ENCODE measurements around the gene TIE1.

TIE1 gene

DNA sequence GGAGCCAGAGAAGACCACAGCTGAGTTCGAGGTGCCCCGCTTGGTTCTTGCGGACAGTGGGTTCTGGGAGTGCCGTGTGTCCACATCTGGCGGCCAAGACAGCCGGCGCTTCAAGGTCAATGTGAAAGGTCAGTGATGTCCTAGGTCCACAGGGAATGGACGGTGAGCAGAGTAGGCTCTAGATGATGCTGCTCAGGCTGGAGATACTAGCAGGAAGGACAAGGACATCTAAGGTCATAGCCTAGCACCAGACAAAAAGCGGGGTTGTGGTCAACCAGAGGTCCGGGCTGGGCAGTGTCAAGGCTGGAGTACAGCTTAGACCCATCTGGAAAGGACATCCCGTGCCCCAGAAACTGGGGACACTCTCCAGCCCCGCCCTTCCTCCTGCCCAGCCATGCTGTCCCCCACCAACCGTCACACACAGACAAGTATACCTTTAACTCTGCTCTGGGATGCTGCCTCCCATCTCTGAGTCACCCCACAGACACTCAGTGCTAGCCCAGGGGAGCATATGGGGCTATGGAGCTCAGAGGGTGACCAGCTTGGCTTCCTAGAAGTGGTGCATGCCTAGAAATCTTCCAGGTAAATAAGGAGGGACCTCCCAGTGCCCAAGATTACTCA is 8.7 kb downstream of the TIE1 start:
- Histone ChIP-seq H3K4me1 (ENCODE audit: control insufficient read depth in 2 of 2, insufficient read depth in 2 of 2, low read length in 2 of 2) (peaks cover 4 to 6% of the 10 kb centered on the region in 2 donors), H3K27ac (ENCODE audit: low read depth in 2 of 2, low read length in 2 of 2) (no peak overlapping the region), H3K4me3 (ENCODE audit: low read length in 2 of 2) (no peak overlapping the region), H3K36me3 (ENCODE audit: control insufficient read depth in 2 of 2, insufficient read depth in 2 of 2, low read length in 2 of 2) (no peaks in the 10 kb centered on the region), H3K9ac (ENCODE audit: low read depth in 1 of 2, low read length in 2 of 2) (no peak overlapping the region), H3K9me3 (ENCODE audit: control insufficient read depth in 2 of 2, low read length in 2 of 2) (no peaks in the 10 kb centered on the region), H3K27me3 (ENCODE audit: control insufficient read depth in 2 of 2, insufficient read depth in 2 of 2, low read length in 2 of 2) (no peaks in the 10 kb centered on the region)

GRCh38 chr1:43311521-43311920 is 10.7 kb downstream of the TIE1 start:
- Histone ChIP-seq H3K27me3 (ENCODE audit: control insufficient read depth in 2 of 2, insufficient read depth in 2 of 2, low read length in 2 of 2) (no peaks in the 10 kb centered on the region), H3K36me3 (ENCODE audit: control insufficient read depth in 2 of 2, insufficient read depth in 2 of 2, low read length in 2 of 2) (no peaks in the 10 kb centered on the region), H3K9ac (ENCODE audit: low read depth in 1 of 2, low read length in 2 of 2) (no peak overlapping the region), H3K4me3 (ENCODE audit: low read length in 2 of 2) (no peak overlapping the region), H3K9me3 (ENCODE audit: control insufficient read depth in 2 of 2, low read length in 2 of 2) (no peaks in the 10 kb centered on the region), H3K27ac (ENCODE audit: low read depth in 2 of 2, low read length in 2 of 2) (no peak overlapping the region), H3K4me1 (ENCODE audit: control insufficient read depth in 2 of 2, insufficient read depth in 2 of 2, low read length in 2 of 2) (peaks cover 3 to 4% of the 10 kb centered on the region in 2 donors)

GRCh38 chr1:43312212-43312623 is 11.4 kb downstream of the TIE1 start:
- Histone ChIP-seq H3K4me1 (ENCODE audit: control insufficient read depth in 2 of 2, insufficient read depth in 2 of 2, low read length in 2 of 2) (peaks cover 3 to 4% of the 10 kb centered on the region in 2 donors), H3K9ac (ENCODE audit: low read depth in 1 of 2, low read length in 2 of 2) (no peak overlapping the region), H3K27ac (ENCODE audit: low read depth in 2 of 2, low read length in 2 of 2) (no peak overlapping the region), H3K36me3 (ENCODE audit: control insufficient read depth in 2 of 2, insufficient read depth in 2 of 2, low read length in 2 of 2) (no peaks in the 10 kb centered on the region), H3K9me3 (ENCODE audit: control insufficient read depth in 2 of 2, low read length in 2 of 2) (no peaks in the 10 kb centered on the region), H3K4me3 (ENCODE audit: low read length in 2 of 2) (no peak overlapping the region), H3K27me3 (ENCODE audit: control insufficient read depth in 2 of 2, insufficient read depth in 2 of 2, low read length in 2 of 2) (no peaks in the 10 kb centered on the region)

GRCh38 chr1:43312663-43313515 is 12.1 kb downstream of the TIE1 start:
- Histone ChIP-seq H3K9ac (ENCODE audit: low read depth in 1 of 2, low read length in 2 of 2) (no peak overlapping the region), H3K4me1 (ENCODE audit: control insufficient read depth in 2 of 2, insufficient read depth in 2 of 2, low read length in 2 of 2) (peaks cover 3 to 4% of the 10 kb centered on the region in 2 donors), H3K4me3 (ENCODE audit: low read length in 2 of 2) (no peak overlapping the region), H3K9me3 (ENCODE audit: control insufficient read depth in 2 of 2, low read length in 2 of 2) (no peaks in the 10 kb centered on the region), H3K27ac (ENCODE audit: low read depth in 2 of 2, low read length in 2 of 2) (no peak overlapping the region), H3K36me3 (ENCODE audit: control insufficient read depth in 2 of 2, insufficient read depth in 2 of 2, low read length in 2 of 2) (no peaks in the 10 kb centered on the region), H3K27me3 (ENCODE audit: control insufficient read depth in 2 of 2, insufficient read depth in 2 of 2, low read length in 2 of 2) (no peaks in the 10 kb centered on the region)

DNA sequence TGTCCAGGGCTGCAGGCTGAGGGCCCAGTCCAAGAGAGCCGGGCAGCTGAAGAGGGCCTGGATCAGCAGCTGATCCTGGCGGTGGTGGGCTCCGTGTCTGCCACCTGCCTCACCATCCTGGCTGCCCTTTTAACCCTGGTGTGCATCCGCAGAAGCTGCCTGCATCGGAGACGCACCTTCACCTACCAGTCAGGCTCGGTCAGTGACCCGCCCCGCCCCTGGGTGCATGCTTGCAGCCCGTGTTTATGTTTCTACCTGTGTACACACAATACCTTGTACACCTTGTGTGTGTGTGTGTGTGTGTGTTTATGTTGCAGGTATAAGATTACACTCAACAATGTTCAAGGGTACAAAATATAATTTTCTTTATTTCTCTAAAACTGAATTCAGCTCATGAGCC is 13.0 kb downstream of the TIE1 start:
- Histone ChIP-seq H3K27me3 (ENCODE audit: control insufficient read depth in 2 of 2, insufficient read depth in 2 of 2, low read length in 2 of 2) (no peaks in the 10 kb centered on the region), H3K9me3 (ENCODE audit: control insufficient read depth in 2 of 2, low read length in 2 of 2) (no peaks in the 10 kb centered on the region), H3K27ac (ENCODE audit: low read depth in 2 of 2, low read length in 2 of 2) (no peak overlapping the region), H3K9ac (ENCODE audit: low read depth in 1 of 2, low read length in 2 of 2) (no peak overlapping the region), H3K36me3 (ENCODE audit: control insufficient read depth in 2 of 2, insufficient read depth in 2 of 2, low read length in 2 of 2) (no peaks in the 10 kb centered on the region), H3K4me3 (ENCODE audit: low read length in 2 of 2) (no peak overlapping the region), H3K4me1 (ENCODE audit: control insufficient read depth in 2 of 2, insufficient read depth in 2 of 2, low read length in 2 of 2) (peaks cover 3 to 4% of the 10 kb centered on the region in 2 donors)

- Histone ChIP-seq H3K9me3 (ENCODE audit: control insufficient read depth in 2 of 2, low read length in 2 of 2) (no peaks in the 10 kb centered on the region), H3K4me1 (ENCODE audit: control insufficient read depth in 2 of 2, insufficient read depth in 2 of 2, low read length in 2 of 2) (peaks cover 3 to 4% of the 10 kb centered on the region in 2 donors), H3K27ac (ENCODE audit: low read depth in 2 of 2, low read length in 2 of 2) (no peak overlapping the region), H3K27me3 (ENCODE audit: control insufficient read depth in 2 of 2, insufficient read depth in 2 of 2, low read length in 2 of 2) (no peaks in the 10 kb centered on the region), H3K36me3 (ENCODE audit: control insufficient read depth in 2 of 2, insufficient read depth in 2 of 2, low read length in 2 of 2) (no peaks in the 10 kb centered on the region), H3K9ac (ENCODE audit: low read depth in 1 of 2, low read length in 2 of 2) (no peak overlapping the region), H3K4me3 (ENCODE audit: low read length in 2 of 2) (no peak overlapping the region)
Observed at GRCh38 chr1:43314233-43314632, 13.5 kb downstream of the TIE1 start.

GRCh38 chr1:43315481-43315880 is 14.7 kb downstream of the TIE1 start:
- no peak overlapping the region for H3K9ac ChIP-seq (ENCODE audit: low read depth in 1 of 2, low read length in 2 of 2)
- H3K36me3 ChIP-seq (ENCODE audit: control insufficient read depth in 2 of 2, insufficient read depth in 2 of 2, low read length in 2 of 2): no peaks in the 10 kb centered on the region
- no peaks in the 10 kb centered on the region for H3K27me3 ChIP-seq (ENCODE audit: control insufficient read depth in 2 of 2, insufficient read depth in 2 of 2, low read length in 2 of 2)
- no peak overlapping the region for H3K4me3 ChIP-seq (ENCODE audit: low read length in 2 of 2)
- H3K27ac ChIP-seq (ENCODE audit: low read depth in 2 of 2, low read length in 2 of 2): no peak overlapping the region
- peaks cover 3 to 4% of the 10 kb centered on the region in 2 donors for H3K4me1 ChIP-seq (ENCODE audit: control insufficient read depth in 2 of 2, insufficient read depth in 2 of 2, low read length in 2 of 2)
- H3K9me3 ChIP-seq (ENCODE audit: control insufficient read depth in 2 of 2, low read length in 2 of 2): no peaks in the 10 kb centered on the region

- Histone ChIP-seq H3K27ac (ENCODE audit: low read depth in 2 of 2, low read length in 2 of 2) (no peak overlapping the region), H3K27me3 (ENCODE audit: control insufficient read depth in 2 of 2, insufficient read depth in 2 of 2, low read length in 2 of 2) (no peaks in the 10 kb centered on the region), H3K36me3 (ENCODE audit: control insufficient read depth in 2 of 2, insufficient read depth in 2 of 2, low read length in 2 of 2) (no peaks in the 10 kb centered on the region), H3K9me3 (ENCODE audit: control insufficient read depth in 2 of 2, low read length in 2 of 2) (no peaks in the 10 kb centered on the region), H3K4me3 (ENCODE audit: low read length in 2 of 2) (no peak overlapping the region), H3K9ac (ENCODE audit: low read depth in 1 of 2, low read length in 2 of 2) (no peak overlapping the region), H3K4me1 (ENCODE audit: control insufficient read depth in 2 of 2, insufficient read depth in 2 of 2, low read length in 2 of 2) (peaks cover 3 to 4% of the 10 kb centered on the region in 2 donors)
Observed at GRCh38 chr1:43315963-43316737, 15.4 kb downstream of the TIE1 start.

DNA sequence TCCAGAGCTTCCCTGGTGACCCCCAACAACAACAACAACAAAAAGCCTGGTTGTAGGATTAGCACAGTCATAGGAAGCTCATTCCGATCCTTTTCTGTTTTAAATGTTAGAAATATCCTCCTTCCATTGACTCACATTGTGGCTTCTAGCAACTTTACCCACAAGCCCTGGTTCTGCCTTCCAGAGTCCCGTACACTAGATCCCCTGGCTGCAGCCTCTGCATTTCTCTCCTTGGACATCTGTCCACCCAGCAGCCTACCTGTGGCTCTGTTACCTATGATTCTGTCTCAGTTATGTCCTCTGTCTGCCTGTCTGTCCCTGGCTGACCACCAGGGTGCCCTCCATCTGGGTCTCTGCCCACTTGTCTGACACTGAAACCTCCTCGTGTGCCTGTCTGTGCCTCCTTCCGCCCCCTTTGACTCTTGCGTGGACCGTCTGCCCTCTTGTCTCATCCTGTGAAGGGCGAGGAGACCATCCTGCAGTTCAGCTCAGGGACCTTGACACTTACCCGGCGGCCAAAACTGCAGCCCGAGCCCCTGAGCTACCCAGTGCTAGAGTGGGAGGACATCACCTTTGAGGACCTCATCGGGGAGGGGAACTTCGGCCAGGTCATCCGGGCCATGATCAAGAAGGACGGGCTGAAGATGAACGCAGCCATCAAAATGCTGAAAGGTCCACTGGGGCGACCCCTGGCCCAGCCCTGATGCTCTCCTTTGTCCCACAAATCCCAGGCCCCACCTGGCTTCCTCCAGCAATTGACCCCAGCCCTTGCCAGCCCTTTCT is 16.1 kb downstream of the TIE1 start:
- Histone ChIP-seq H3K27ac (ENCODE audit: low read depth in 2 of 2, low read length in 2 of 2) (no peak overlapping the region), H3K9me3 (ENCODE audit: control insufficient read depth in 2 of 2, low read length in 2 of 2) (no peaks in the 10 kb centered on the region), H3K27me3 (ENCODE audit: control insufficient read depth in 2 of 2, insufficient read depth in 2 of 2, low read length in 2 of 2) (no peaks in the 10 kb centered on the region), H3K4me1 (ENCODE audit: control insufficient read depth in 2 of 2, insufficient read depth in 2 of 2, low read length in 2 of 2) (peaks cover 3 to 4% of the 10 kb centered on the region in 2 donors), H3K36me3 (ENCODE audit: control insufficient read depth in 2 of 2, insufficient read depth in 2 of 2, low read length in 2 of 2) (no peaks in the 10 kb centered on the region), H3K9ac (ENCODE audit: low read depth in 1 of 2, low read length in 2 of 2) (no peak overlapping the region), H3K4me3 (ENCODE audit: low read length in 2 of 2) (no peak overlapping the region)

Measured in mucosa of rectum (tissue), 2 donors.